HG03097 (cell line): ENCODE measurements around the gene PARD3B.

ENCODE experiments used
- ATAC-seq: cut with Tn5 transposase; IDR thresholded peaks from one replicate; pipeline ENCODE4 v1.9.1; 2021; ENCODE audit not compliant: unreplicated experiment, low FRiP score

Gene PARD3B

DNA sequence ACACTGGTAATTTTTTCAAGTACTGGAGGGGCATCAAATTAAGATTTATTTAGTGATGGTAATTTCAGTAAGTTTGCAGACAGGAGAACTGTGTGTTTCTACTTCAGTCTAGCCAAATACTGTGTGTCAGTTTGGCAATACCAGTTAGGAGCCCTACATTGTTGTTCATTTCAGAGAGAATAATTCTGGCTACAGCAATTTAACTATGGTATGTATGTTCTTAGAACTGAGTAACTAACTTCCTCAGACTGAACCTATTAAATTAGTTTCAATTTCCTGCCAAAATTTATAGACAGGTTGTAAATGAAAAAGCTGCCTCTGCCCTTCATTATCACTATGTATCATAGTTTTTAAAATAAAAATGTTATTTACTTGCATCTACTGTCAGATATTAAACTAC is 332.4 kb downstream of the PARD3B start:
- ATAC-seq = no peak

DNA sequence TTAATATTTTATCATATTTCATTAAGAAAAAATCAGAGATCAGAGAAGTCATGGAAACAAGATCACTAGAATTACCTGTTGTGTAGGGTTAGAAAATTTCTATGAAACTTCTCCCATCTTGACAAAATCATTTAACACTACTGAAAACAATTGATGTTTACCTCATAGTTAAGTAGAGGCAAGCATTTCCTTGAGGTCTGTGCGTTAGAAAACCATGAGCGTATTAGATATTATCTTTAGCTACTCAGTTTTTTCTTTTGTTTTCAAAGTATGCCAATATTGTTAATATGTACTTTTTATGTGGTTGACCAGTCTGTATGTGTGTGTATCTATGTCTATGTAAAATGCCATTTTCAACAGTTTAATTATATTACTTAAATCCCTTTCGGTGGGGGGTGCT is 335.7 kb downstream of the PARD3B start:
- no peak for ATAC-seq

DNA sequence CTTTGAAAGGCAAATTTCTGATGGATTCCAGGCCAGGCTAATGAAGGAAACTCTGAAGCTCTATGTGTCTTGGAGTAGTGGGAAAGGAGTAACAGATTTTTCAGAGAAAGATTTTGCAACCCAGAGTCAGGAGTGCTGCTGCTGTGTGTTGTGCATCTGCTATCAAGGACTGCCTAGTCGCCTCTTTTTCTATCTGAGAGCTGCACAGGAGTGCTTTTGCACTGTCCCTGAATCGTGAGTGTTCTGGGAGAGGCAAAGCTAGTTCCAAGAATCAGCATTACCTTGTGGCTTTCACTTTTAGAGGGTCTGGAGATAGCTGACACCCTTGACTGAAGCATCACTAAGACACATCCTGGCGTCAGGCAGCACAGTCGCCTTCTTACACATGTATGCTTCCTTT is 336.4 kb downstream of the PARD3B start:
- ATAC-seq = no peak

DNA sequence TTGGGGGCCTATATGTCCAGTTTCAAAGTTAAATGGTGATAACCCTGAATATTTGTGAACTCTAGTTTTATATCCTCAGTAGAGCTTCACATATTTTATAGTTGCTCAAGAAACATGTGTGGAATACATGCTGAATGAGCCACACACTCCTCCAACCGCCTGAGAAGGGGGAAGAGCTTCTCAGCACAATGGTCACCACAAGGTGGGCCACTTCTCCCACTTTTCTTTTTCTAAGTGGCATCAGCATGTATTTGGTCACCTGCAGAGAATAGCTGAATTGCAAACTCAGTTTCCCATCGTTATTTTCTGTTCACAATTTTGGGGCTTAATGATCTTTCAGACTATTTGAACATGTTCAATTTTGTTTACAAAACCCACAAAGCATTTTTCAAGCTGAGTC is 340.5 kb downstream of the PARD3B start:
- ATAC-seq = no peak

DNA sequence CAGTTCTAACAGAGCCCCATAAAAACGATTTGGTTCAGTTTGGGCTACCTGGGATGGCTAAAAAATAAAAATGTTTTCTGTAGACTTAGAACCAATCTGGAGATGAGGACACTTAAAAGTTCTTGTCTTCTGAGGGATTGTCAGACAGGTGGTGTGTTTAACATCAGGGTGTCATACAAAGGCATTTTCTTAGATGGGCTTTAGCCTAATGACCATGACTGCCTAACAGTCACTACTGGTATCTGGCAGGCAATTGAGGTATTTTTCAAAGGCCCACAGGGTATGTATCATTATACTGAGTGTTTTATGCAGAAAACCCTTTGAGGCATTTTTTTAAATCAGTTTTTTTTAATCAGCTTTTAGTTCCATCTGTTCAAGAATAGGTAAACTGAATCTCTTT is 341.4 kb downstream of the PARD3B start:
- ATAC-seq = no peak

DNA sequence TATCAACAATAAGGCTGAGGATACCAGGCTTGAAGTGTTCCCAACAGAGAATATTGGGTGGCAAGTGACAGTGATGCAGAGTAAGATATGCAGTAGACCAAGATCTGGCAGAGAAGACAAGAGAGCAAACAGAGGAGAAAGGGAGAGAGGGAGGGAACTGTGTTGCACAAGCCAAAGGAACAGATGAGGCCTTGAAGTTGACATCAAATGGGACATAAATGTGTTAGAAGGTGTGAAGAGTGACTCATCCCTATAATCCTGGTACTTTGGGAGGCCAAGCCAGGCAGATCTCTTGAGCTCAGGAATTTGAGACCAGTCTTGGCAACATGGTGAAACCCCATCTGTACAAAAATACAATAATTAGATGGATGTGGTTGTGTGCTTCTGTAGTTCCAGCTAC is 342.9 kb downstream of the PARD3B start:
- no peak for ATAC-seq

DNA sequence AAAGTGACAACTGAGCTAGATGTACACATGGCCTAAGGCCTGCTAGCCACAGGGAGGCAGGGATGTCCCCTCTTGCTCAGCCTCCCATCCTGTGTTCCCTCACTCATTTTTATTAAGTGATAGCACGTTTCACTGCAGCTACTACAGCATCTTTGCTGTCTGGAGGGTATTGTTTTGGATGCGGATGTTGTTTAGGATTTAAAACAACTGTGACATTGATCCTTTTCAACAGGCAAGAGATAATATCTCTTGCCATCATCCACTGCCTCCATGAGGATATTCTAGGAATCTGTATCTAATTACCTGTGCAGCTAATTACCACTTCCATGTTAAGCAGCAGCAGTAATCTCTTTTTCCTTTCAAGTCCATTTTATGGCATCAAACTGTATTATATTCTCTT is 345.4 kb downstream of the PARD3B start:
- no peak for ATAC-seq

DNA sequence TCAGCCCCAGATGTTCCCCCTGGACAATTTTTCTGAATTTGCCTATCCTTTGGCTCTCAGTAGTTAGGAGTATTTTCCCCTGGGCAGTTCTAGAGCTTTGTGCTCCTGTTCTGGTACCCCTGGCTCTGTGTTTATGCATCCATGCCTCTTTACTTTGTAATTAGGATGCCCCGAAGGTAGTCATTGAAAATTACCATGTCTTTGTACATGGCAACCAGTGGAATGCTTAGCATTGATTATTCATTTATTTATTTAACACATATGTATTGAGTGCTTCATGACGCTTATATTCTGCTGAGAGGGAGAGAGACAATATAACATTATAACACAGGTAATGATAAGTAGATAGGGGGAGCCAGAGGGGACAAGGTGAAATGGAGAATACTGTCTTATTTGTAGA is 346.5 kb downstream of the PARD3B start:
- ATAC-seq = no peak

DNA sequence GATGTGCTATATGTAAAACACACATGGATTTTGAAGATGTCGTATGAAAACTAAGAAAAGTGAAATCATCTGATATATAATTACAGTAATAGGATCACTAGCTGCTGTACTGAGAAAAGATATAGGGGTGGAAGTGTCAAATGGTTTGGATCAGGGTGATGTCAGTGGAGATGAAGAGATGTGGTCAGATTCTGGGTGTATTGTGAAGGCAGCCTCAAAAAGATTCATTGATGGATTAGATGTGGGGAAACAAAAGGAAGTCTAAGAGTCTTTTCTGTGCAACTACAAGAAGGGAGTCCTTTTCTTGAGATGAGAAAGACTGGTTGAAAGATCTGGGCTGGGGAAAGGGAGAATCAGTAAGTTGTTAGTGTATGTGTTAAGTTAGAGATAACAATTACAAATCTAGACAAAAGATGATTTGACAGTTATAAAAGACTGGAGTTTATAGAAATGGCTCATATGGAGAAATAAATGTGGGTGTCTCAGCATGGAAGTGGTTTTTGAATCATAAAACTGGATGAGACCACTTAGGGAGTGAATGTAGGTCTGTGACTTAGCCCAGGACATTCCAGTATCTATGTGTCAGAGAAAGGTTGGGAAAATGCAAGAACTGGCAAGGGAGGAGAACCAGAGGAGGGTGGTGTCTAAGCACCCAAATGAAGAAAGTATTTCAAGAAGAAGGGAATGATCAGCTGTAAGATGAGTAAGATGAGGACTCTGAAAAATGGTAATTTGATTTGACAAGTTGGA is 347.4 kb downstream of the PARD3B start:
- ATAC-seq = no peak

DNA sequence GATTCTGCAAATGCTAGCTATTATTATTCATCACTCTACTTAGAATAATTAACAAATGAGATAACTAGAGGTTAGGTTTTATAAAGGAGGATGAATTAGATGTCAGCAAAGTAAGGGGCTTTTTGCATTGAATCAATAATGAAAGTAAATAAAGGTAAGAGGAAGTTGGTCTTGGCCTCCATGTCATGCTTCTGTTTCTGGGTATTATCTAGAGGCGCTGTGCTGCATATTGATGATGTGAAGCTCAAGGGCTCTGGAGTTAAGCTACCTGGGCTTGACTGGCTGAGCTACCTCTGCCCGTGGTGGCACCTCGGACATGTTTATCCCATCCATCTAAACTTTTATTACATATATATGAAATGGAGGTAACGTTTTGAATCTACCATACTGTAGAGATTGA is 350.9 kb downstream of the PARD3B start:
- ATAC-seq = no peak

DNA sequence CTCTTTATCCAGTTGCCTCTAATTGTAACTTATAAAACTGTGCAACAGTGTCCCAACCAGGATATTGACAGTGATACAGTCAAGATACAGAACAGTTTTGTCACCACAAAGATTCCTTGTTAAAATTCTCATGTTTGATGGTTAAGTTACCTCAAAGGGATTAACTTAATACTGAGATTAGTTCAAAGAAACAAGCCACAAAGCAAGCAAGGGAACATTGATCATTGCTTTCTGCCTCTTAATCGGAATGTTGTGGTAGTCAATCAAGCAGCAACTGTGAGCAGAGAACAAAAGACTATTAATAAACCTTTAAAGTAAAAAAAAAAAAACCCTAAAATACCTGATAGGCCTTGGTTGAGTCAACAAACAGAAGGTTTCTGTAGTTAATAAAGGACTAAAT is 352.3 kb downstream of the PARD3B start:
- no peak for ATAC-seq

DNA sequence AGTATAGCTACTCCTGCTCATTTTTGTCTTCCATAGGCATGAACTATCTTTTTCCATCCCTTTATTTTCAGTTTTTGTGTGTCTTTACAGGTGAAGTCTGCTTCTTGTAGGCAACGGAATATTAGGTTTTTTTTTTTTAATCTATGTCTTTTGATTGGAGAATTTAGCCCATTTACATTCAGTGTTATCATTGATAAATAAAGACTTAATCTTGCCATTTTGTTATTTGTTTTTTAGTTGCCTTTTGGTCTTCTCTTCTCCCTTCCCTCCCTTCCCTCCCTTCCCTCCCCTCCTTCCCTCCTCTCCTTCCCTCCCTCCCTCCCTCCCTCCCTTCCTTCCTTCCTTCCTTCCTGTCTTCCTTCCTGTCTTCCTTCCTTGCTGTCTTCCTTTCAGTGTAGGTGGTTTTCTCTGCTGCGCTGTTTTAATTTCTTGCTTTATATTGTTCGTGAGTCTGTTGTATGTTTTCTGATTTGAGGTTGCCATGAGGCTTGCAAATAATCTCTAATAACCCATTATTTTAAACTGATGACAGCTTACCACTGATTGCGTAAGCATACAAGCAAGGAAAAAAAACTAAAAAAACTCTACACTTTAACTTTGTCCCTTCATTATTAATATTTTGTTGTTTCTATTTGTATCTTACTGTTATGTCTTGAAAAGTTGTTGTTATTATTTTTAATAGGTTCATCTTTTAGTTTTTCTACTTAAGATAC is 353.8 kb downstream of the PARD3B start:
- no peak for ATAC-seq

DNA sequence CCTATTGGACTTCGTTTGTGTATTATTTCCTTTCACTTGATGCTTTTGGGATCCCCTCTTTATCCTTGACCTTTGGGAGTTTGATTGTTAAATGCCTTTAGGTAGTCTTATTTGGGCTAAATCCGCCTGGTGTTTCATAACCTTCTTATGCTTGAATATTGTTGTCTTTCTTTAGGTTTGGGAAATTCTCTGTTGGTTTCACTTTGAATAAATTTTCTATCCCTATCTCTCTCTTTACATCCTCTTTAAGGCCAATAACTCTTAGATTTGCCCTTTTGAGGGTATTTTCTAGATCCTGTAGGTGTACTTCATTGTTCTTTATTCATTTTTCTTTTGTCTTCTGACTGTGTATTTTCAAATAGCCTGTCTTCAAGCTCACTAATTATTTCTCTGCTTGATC is 354.7 kb downstream of the PARD3B start:
- no peak for ATAC-seq

DNA sequence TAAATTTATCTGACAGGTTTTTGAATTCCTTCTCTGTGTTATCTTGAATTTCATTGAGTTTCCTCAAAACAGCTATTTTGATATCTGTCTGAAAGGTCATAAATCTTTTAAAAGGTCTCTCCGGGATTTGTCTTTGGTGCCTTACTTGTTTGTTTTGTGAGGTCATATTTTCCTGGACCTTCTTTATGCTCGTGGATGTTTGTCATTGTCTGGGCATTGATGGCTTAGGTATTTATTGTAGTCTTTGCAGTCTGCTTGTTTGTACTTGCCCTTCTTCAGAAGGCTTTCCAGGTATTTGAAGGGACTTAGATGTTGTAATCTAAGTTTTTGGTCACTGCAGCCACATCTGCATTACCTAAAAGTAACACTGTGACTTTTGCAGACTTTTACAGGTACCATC is 355.2 kb downstream of the PARD3B start:
- ATAC-seq = no peak

DNA sequence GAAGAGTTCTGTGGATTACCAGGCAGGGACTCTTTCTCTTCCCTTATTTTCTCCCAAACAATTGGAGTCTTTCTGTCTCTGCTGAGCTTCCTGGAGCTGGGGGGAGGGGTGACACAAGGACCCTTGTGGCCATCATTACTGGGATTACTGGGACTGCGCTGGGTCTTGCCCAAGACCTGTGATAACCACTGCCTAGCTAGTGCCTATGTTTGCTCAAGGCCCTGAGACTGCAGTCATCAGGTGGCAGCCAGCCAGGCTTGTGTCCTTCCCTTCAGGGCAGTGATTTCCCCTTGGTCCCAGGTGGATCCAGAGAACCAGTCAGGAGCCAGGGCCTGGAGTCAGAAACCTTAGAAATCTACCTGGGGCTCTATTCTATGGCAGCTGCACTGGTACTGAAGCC is 355.6 kb downstream of the PARD3B start:
- no peak for ATAC-seq

DNA sequence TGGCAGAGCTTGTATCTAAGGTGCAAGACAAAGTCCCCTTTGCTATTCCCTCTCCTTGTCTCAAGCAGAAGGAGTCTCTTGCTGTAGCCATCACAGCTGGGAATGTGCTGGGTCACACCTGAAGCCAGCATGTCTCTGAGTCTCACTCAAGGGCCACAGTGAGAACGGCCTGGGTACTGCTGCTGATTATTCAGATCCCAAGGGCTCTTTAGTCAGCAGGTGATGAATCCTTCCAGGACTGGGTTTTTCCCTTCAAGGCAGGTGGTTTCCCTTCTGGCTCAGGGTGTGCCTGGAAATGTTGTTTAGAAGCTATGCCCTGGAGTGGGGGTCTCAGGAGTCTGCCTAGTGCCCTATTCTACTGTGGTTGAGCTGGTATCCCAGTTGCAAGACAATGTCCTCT is 356.3 kb downstream of the PARD3B start:
- no peak for ATAC-seq

DNA sequence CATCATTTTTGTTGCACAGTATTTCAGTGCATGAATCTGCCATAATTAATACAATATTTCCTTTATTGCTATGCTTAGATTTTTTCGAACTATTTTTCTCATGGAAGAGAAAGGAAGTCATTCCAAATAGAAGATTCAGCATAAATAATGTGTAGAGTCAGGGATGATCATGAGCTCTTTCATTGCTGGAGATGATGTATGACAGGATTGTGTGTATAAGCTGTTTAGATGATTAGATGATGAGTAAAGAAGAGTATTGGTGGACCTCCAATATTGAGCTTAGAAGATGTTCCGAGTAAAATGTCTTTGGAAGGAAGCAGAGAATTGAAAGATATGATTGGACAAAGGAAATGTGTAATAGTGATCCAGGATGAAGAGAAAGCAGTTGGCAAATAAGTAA is 364.5 kb downstream of the PARD3B start:
- no peak for ATAC-seq

DNA sequence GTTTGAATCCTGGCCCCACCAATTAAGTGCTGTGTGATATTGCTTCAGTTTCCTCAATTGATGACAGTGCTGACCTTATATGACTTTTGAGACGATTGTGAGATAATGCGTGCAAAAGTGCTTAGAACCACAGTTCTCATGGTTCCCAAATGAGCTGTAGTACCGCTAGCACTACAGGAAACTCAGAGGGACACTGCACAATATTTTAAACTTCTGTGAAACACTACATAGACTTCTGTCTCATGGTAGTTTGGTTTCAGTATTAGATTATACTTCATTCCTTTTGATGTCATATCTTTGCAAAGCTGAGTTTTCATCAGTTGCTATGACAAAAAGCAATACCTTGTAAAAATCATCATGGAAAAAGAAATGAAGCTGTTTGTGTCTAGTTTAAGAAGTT is 368.0 kb downstream of the PARD3B start:
- no peak for ATAC-seq

DNA sequence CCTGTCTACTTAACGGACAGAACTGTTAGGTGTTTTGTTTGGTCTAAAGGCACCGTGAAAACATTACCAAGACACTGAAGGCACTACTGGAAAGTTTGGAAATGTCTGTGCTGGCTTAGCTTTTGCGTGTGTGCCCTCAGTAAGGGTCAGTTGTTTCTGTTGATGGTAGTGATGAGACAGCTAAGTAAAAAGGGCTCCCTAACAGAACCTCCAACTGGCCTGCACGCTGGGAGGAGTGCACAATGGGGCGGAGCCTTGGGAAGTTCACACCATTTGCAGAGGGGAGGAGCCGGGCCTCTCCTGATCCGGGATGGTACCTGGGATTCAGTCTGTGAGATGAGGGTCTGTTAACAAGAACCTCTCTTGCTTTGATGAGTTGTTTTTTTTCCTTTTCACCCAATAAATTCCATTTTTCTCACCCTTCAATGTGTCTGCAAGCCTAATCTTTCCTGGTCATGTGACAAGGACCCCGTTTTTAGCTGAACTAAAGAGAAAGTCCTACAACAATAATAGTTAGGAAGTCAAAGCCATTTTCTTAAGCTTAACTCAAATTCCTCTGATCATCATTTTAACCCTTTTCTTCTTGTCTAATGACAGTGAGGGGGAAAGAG is 368.7 kb downstream of the PARD3B start:
- no peak for ATAC-seq

DNA sequence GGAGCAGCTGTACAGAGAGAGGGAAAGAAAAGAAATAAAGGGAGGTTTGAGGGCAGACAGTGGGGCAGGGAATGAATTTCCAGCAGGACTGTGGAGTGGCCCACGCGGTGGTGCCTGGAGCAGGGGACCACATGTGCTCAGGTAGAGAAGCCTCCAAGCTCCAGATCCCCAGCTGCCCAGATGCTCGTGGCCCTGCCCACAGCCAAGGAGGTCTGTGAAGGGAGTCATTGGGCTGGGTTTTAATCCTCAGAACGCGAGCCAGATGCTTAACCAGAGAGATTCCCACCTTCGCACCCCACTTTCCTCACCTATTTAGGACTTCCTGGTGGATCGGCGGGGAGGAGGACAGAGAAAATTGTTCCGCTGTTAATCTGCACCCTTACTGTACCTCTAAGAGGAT is 369.4 kb downstream of the PARD3B start:
- ATAC-seq = no peak

DNA sequence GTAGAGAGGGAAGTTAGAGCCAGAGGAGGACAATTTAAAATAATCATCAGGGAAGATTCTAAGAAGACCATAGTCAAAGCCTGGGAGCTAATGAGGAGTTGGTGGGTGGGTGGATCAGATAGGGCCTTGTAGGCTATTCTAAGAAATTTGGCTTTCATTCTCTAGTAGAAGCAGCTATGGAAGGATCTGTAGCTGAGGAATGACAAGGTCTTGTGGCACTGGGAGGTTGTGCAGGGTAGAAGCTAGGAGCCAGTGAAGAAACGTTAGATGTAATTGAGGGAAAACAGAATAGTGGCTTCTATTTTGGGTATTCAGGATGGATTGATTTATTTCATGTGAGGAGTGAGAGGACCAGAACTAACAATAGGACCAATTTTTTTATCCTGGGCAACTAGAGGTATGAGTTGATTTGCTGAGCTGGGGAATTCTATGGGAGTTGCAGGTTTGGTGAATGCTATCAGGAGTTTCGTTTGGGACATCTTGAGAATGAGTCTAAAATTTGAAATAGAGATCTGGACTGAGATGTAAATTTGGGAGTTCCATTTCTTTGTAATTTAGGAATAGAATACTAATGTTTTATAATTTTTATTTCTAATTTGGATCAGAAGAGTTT is 371.9 kb downstream of the PARD3B start:
- no peak for ATAC-seq

DNA sequence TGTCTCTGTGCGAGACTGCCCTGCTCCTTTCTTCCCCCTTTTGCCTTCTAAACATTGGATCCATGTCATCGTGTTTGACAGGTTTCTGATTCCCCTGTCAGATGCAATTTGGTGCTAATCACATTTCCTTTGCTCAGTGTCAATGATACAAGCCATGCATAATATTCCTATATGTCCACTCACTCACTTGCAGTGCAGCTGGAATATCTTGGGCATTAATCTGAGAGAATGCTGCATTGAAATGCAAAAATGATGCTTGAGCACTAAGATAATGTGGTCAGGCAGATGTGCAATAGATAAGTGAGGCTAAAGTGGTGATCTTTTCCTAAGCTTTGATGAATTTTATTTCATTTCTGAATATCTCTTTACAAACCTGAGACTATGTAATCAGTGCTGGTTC is 375.5 kb downstream of the PARD3B start:
- no peak for ATAC-seq
